Germinal center (tissue), 1 donor: Measurements from ENCODE around the gene PEX14.

ENCODE experiments used
- DNase-seq: peaks from one replicate; pipeline ENCODE4 v3.0.0; 2012; ENCODE audit warnings: mixed read lengths, low spot score

PEX14 gene

GRCh38 chr1:10620776-10621175 lies 146.0 kb downstream of the PEX14 start:
- DNase-seq = no peak

DNA sequence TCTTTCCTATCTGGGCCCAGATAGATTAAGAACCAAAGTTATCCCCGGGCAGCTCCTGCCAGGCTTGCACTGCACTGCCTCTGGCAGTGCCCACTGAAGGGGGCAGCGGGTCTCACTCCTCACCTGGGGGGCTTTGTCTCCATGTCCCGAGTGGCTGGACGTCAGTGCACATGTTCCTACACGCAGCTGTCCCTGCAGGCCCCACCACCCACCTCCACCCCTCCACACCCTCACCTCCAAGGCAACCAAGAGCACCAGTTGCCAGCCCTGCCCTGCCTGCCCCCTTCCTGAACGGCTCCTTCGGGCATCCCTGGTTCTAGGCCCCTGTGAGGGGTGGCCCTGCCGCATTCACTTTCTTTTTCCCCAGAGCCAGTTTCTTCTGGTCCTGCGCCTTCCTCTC lies 147.2 kb downstream of the PEX14 start:
- DNase-seq = no peak

DNA sequence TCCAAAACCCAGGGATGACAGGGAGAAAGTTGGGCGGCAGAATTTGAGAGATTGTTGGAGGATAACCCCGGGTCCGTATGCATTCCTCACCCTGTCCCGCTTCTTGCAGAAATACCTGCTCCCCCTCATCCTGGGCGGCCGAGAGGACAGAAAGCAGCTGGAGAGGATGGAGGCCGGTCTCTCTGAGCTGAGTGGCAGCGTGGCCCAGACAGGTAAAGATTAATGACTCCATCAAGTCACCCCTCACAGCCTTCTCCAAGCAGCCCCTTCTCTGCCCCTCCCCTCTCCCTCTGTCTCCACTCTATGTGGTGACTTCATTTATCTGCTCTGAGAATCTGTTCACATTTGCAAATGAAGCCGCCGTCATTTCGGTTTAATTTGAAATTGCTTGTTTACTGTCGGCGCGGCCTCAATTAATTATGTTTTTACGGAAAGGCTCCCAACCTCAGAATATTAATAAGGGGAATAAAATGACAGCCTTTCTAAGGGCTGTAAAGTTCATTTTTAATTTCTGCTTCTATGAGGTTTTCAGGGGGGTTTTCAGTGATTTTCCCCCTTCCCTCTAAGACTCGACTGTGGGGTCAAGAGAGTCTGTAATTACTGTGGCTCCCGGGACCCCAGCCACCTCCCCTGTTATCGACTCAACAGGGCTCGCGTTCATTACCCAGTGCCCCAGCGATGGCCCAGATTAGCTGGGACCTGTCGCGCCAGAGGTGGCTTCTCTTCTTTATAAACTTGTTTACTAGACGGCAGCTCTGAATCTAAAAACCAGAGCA lies 148.3 kb downstream of the PEX14 start:
- DNase-seq = no peak

- DNase-seq = no peak
These were observed 149.0 kb downstream of the PEX14 start for GRCh38 chr1:10623686-10624145.

DNA sequence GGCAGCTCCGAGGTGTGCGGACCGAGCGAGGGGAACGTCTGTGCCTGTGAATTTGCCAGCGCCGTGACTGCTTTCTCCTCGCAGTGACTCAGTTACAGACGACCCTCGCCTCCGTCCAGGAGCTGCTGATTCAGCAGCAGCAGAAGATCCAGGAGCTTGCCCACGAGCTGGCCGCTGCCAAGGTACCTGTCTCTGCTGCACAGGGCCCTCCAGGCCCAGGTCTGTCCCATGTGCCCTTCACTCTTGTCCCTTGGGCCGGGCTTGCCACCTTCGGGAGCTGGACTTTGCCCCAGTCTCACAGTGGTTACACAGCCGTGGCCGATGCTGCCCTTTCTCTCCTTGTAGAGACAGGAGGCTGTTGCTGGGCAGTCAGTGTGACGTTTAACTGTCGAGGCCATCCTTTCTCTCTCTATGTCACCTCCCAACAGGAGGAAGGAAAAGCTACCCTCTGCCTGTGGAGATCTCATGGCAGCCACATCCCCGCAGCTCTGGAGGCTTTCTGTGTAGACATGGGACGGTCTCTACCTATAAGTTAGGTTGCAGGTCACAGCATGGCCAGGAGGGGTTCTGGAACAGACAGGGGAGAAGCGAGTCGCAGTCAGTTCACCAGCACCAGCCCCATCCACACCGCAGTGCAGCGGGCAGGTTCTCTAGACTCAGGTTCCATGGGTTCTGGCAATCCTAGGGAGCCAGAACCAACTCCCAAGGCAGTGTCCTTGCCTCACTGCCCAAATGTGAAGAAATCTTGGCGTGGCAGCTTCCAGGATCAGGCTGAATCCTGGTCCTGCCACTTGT lies 149.7 kb downstream of the PEX14 start:
- no peak for DNase-seq

- no peak for DNase-seq
These were observed 150.3 kb downstream of the PEX14 start for GRCh38 chr1:10625076-10625475.

DNA sequence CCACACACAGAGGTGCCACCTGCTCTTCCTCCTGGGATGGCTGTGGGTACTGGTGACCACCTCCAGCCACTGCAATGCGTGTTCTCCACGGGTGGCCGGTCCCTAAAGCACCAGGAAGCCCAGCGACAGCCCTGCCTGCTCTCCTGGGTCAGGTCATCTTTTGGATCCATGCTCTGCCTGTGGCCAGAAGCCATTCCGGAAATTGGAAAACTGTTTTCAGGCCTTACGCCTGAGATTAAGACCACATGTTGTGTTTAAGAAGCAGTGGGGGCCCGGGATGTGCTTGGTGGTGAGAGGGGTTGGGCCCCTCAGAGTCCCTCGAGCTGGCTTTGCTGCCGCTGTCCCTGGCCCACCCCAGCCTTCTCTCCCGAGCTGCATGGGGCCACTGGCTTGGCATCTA lies 150.8 kb downstream of the PEX14 start:
- no peak for DNase-seq

GRCh38 chr1:10626131-10626731 lies 151.5 kb downstream of the PEX14 start:
- DNase-seq = no peak

- DNase-seq = no peak
These were observed 152.2 kb downstream of the PEX14 start for GRCh38 chr1:10626791-10627410.

DNA sequence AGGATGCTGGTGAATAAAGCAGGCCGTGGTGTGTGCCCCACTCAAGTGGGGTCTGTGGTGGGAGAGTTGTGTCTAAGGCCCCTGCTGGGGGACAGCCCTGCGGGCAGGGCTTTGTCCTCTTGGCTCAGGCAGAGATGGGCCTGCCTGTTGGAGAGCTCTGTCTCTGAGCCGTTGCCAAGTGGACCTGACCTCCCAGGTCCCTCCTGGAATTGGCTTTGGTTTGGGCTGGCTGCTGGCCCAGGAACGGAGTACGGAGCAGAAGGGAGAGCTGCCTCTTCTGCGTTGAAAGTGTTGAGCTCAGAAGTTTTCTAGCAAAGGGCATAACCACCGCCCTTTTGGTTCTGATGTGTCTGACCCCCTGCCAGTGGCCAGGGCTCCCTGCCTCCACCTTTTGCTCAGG lies 153.9 kb downstream of the PEX14 start:
- no peak for DNase-seq

GRCh38 chr1:10629091-10629815 lies 154.5 kb downstream of the PEX14 start:
- no peak for DNase-seq

DNA sequence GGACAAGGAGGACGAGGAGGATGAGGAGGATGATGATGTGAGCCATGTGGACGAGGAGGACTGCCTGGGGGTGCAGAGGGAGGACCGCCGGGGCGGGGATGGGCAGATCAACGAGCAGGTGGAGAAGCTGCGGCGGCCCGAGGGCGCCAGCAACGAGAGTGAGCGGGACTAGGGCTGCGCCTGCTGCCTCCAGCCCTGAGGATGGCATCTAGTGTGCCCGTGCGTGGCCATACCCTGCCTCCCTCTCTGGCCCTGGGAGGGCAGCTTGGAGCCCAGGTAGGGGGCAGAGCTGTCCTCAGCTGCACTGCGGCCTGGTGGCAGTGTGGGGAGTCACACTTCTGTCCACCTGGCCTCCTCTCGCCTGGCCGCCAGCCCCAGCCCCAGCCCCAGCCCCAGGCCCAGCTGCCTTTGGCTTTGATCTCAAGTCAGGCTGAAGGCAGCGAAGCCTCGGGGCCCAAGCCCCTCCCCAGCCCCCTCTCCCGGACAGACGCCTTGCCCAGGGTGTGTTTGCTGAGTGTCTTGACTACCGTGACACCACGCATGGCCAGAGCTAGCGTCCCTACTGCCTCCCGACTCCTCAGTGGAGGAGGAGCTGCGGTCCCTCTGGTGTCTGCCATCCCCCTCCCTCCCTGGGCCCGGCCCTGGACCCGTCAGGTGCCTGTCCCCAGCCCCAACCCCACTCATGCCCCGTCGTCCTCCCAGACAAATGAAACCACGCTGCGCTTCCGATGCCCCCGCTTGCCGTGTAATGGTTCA lies 155.2 kb downstream of the PEX14 start:
- no peak for DNase-seq

DNA sequence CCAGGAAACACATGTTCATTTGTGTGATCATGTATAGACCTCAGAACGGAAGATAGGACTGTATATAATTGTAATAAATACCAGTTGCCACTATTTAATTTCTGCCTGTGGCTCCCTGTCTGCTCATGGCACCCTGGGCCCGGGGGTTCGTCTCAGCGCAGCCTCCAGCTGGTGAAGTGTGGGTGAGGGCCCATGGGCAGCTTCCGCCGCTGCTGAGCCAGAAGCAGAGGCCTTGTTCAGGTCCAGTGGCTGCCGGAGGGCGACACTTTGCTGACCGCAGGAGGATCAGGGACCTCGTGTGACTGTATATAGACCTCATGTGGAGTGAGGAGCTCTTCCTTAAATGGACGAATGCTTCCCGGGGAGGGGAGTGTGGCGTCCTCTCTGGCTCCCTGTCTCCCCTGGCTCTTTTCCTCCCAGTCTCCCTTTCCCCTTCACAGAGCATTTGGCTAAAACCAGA lies 155.9 kb downstream of the PEX14 start:
- no peak for DNase-seq

DNA sequence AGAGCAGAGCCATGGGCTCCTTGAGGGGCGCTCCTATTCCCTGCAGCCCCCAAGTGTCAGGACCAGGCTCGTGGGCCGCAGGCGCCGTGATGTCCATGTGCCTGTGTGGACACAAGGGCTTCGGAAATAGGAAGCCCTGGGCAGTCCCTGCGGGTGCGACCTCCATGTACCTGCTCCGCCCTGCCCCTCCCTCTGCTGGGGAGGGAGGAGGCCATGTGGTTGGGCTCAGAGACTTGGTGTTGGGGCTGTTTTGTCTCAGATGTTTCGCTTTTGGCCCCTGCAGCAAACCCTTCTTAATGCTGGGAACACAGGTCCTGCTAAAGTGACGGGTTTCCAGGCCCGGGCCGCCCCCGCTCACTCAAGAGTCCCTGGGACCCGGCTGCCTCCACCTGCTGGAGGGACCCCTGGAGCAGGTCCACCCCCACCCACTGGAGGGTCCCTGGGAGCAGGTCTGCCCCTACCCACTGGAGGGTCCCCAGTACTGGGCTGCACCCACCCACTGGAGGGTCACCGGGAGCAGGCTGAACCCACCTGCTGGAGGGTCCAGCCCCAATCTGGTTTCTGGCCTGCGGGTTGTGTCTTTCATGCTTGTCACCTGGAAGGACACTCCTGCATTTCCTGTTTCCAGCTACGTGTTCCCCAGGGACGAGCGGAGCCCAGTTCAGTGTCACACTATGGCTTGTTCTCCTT lies 156.5 kb downstream of the PEX14 start:
- DNase-seq = no peak

- no peak for DNase-seq
These were observed 157.3 kb downstream of the PEX14 start for GRCh38 chr1:10631811-10632593.

GRCh38 chr1:10632691-10633090 lies 157.9 kb downstream of the PEX14 start:
- no peak for DNase-seq

DNA sequence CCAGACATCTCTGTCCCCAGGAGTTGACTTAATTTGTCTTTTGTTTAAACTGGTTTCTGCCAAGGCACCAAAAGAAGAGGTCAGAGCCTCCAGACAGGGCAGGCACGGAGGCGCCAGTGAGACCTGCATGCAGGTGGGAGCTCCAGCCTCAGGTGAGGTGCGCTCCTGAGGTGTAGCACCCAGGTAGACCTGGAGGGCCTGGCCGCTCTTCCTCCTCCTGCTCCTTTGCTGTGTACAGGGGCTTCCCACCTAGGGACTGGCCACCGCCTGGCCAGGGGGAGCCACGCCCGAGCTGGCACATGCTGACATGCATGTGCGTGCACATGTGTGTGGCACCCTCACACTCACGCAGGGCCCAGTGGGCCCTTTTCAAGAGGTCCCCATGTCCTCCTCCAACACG lies 158.7 kb downstream of the PEX14 start:
- no peak for DNase-seq

GRCh38 chr1:10634075-10634427 lies 159.3 kb downstream of the PEX14 start:
- no peak for DNase-seq

GRCh38 chr1:10634428-10635084 lies 159.8 kb downstream of the PEX14 start:
- DNase-seq = no peak
